ENCODE results near the gene COPG1. TPM values are rescaled to one million over a fixed set of nuclear protein-coding genes. Genes with fewer than 3 reads are reported as not detected.

COPG1 gene
- total and polyA plus RNA-seq, 2 of the 4 experiments (the other 2 are of a cell fraction): 203 to 446 TPM

- Histone ChIP-seq H2BK5ac (ENCODE audit: low read depth, low read length, poor library complexity, severe bottlenecking) (no peak overlapping the region), H3K27me3 (ENCODE audit: control insufficient read depth, insufficient read depth, low read length) (no peaks in the 10 kb centered on the region), H4K5ac (ENCODE audit: low read depth, low read length) (no peak overlapping the region), H2BK120ac (ENCODE audit: low read depth, low read length) (no peak overlapping the region), H2BK20ac (ENCODE audit: low read depth, low read length) (no peak overlapping the region), H3K9me1 (ENCODE audit: insufficient read depth, low read length) (peaks cover 21% of the 10 kb centered on the region), H3K4ac (ENCODE audit: low read depth, low read length) (no peak overlapping the region), H4K8ac (ENCODE audit: low read depth in 2 of 2, low read length in 2 of 2) (no peak overlapping the region), H3K4me3 (ENCODE audit: insufficient read depth, low read depth, low read length) (no peak overlapping the region), H3K23ac (ENCODE audit: low read depth, low read length) (no peak overlapping the region), H3K56ac (ENCODE audit: extremely low read depth, insufficient read depth, low read length) (no peak overlapping the region), H4K20me1 (ENCODE audit: insufficient read depth, low read length) (peaks cover 8% of the 10 kb centered on the region), H3K4me1 (ENCODE audit: control insufficient read depth, insufficient read depth, low read length) (0 out of 2 replicates have a peak, but pooled peaks cover 3% of the 10 kb centered on the region), H4K91ac (ENCODE audit: insufficient read depth, low read depth, low read length) (no peak overlapping the region), H2AFZ (replicated peaks; ENCODE audit: low read length, poor library complexity) (no peak overlapping the region), H2BK15ac (ENCODE audit: low read depth, low read length) (no peak overlapping the region), H2AK5ac (ENCODE audit: low read depth, low read length) (no peak overlapping the region), H3K14ac (replicated peaks; ENCODE audit: low read depth, low read length) (no peak overlapping the region), H3K79me1 (ENCODE audit: low read depth in 1 of 2, low read length in 2 of 2) (peaks cover 0 to 24% of the 10 kb centered on the region in 2 experiments; a peak in 2 of 4 replicates), H3K9ac (ENCODE audit: low read depth, low read length) (no peak overlapping the region), H3K18ac (ENCODE audit: low read depth, low read length) (no peak overlapping the region), H3K36me3 (ENCODE audit: control insufficient read depth, insufficient read depth, low read length) (no peaks in the 10 kb centered on the region), H3K9me3 (ENCODE audit: control insufficient read depth, insufficient read depth, low read length) (no peaks in the 10 kb centered on the region), H2AK9ac (replicated peaks; ENCODE audit: low read depth, low read length, poor library complexity) (no peak overlapping the region), H3K4me2 (ENCODE audit: low read depth, low read length) (no peak overlapping the region), H3K27ac (ENCODE audit: insufficient read depth, low read length) (no peak overlapping the region)
- dilution Hi-C loops (cut with HindIII; ENCODE audit: low sequenced_read_pairs, unreplicated experiment): no loop called here
- BruUV-seq (replicated peaks): no TSS peak
- ATAC-seq (ENCODE audit: low read depth): no peak
- ChIA-PET CTCF (no interaction called here), POLR2A (ENCODE audit: unreplicated experiment) (no interaction called here)
- DNase-seq: no peak
- in situ Hi-C loops (cut with MboI; ENCODE audit: low sequenced_read_pairs): no loop called here
- intact Hi-C loops (cut with micrococcal nuclease): no loop called here
- WGBS, 2 experiments (ENCODE audit: extremely low coverage in 2 of 2, insufficient read length in 1 of 2): 93% methylated on average over 3 of the region's 3 CpGs; no CpG with 5 or more reads in 1 of the 2 experiments
- no peak for TF ChIP-seq POLR2A (IDR thresholded peaks at IDR 0.05; ENCODE audit: low read depth, low read length)
Measured at GRCh38 chr3:129311054-129311902, 61.9 kb downstream of the COPG1 start.

Data from IMR-90 (cell line).